Kidney (tissue), 14 donors: ENCODE measurements around the gene CGRRF1. TPM values are rescaled to one million over a fixed set of nuclear protein-coding genes. Genes with fewer than 3 reads are reported as not detected.

Experiments used
- DNase-seq, 5 donors: peaks; one replicate each; pipeline ENCODE4 v3.0.0-alpha.2; 2013 to 2020
- FAIRE-seq: peaks from 2 replicates; lab custom pipeline; 2012; peaks lifted over from hg19 to GRCh38; lab: Jason Lieb, UNC
- H3K27ac ChIP-seq, 2 donors: one replicate each; pipeline ENCODE4 v1.7.0; 2013; ENCODE audit warnings: low read depth in 2 of 2, low read length in 2 of 2, inconsistent platforms in 1 of 2
- H3K27me3 ChIP-seq: one replicate; pipeline ENCODE4 v1.7.1; 2013; ENCODE audit warnings: low read length, inconsistent platforms; ENCODE audit not compliant: control insufficient read depth, insufficient read depth
- H3K36me3 ChIP-seq, 3 donors: one replicate each; pipeline versions ENCODE4 v1.7.0 to v1.7.1; 2013; ENCODE audit warnings: low read length in 3 of 3, control low read depth in 1 of 3, inconsistent platforms in 1 of 3; ENCODE audit not compliant: insufficient read depth in 3 of 3, control insufficient read depth in 2 of 3
- H3K4me1 ChIP-seq, 3 donors: one replicate each; pipeline versions ENCODE4 v1.7.0 to v1.7.1; 2013; ENCODE audit warnings: low read length in 3 of 3, inconsistent platforms in 1 of 3, low read depth in 1 of 3; ENCODE audit not compliant: control insufficient read depth in 2 of 3, insufficient read depth in 2 of 3
- H3K4me3 ChIP-seq, 3 donors: one replicate each; pipeline versions ENCODE4 v1.7.0 to v1.8.1; 2013; ENCODE audit warnings: low read length in 3 of 3, control low read depth in 1 of 3, inconsistent platforms in 1 of 3
- H3K9ac ChIP-seq, 3 donors: one replicate each; pipeline versions ENCODE4 v1.7.0 to v1.7.1; 2013; ENCODE audit warnings: low read length in 3 of 3, control low read depth in 1 of 3, inconsistent platforms in 1 of 3
- H3K9me3 ChIP-seq, 3 donors: one replicate each; pipeline versions ENCODE4 v1.7.0 to v1.7.1; 2013; ENCODE audit warnings: low read length in 3 of 3, control low read depth in 1 of 3, inconsistent platforms in 1 of 3; ENCODE audit not compliant: control insufficient read depth in 2 of 3, insufficient read depth in 1 of 3
- intact Hi-C: fragments of 100-400 bp; cut with DNase I; formaldehyde crosslinking; loops from one replicate; pipeline ENCODE4 v1.11.1; 2022
- polyA plus RNA-seq: library from polyadenylated mRNA; stranded (reverse); fragments of 350-450 nt; fragmentation: Illumina TruSeq; extraction: RNeasy Lipid Tissue Mini Kit (QIAGEN cat#74804); gene quantifications from one replicate; pipeline ENCODE4 v1.2.3, GENCODE V29; 2014; ENCODE audit warnings: low read depth, low replicate concordance; ENCODE audit not compliant: insufficient read depth
- total RNA-seq: library from RNA; stranded (reverse); fragmentation: NEBNext Ultra II Directional; extraction: Animal tissue kit (Norgen Biotek cat#: 25700); gene quantifications from one replicate; pipeline ENCODE4 v1.2.1, GENCODE V29; 2021
- TF ChIP-seq, protein P1 (sequence below): IDR thresholded peaks from 3 replicates; pipeline ENCODE4 v1.5.1; 2012; ENCODE audit warnings: mild to moderate bottlenecking, moderate library complexity, borderline replicate concordance; ENCODE audit not compliant: insufficient read depth; ENCODE audit errors: extremely low read depth
- donor health status: control.
- donor health status: control.
- donor health status: control.
- donor health status: control.
- donor health status: control.
- donor health status: DM: yes; HTN: yes; CAD: no.
- donor health status: Normal renal cell carcinoma (clear cell type).

Gene CGRRF1
- total and polyA plus RNA-seq, 2 donors from 2014 or later: 19.6 to 26.2 TPM

DNA sequence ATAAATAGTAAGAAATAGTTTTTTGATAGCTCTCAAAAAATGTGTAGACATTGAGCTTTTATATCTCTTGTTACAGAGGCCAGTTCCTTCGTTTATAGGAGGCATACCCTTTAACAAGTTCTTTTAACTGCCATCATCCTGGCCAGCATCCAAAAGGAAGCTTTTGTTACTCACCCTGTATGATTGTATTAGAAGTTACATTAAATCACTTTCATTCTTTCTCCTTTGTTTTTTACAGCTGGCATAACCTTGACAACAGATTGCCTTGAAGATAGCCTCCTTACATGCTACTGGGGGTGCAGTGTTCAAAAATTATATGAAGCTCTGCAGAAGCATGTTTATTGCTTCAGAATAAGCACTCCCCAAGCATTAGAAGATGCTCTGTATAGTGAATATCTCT lies 20.1 kb downstream of the CGRRF1 start:
- TF ChIP-seq, protein P1, sequence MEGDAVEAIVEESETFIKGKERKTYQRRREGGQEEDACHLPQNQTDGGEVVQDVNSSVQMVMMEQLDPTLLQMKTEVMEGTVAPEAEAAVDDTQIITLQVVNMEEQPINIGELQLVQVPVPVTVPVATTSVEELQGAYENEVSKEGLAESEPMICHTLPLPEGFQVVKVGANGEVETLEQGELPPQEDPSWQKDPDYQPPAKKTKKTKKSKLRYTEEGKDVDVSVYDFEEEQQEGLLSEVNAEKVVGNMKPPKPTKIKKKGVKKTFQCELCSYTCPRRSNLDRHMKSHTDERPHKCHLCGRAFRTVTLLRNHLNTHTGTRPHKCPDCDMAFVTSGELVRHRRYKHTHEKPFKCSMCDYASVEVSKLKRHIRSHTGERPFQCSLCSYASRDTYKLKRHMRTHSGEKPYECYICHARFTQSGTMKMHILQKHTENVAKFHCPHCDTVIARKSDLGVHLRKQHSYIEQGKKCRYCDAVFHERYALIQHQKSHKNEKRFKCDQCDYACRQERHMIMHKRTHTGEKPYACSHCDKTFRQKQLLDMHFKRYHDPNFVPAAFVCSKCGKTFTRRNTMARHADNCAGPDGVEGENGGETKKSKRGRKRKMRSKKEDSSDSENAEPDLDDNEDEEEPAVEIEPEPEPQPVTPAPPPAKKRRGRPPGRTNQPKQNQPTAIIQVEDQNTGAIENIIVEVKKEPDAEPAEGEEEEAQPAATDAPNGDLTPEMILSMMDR: no peak
- intact Hi-C loops: no loop called here

DNA sequence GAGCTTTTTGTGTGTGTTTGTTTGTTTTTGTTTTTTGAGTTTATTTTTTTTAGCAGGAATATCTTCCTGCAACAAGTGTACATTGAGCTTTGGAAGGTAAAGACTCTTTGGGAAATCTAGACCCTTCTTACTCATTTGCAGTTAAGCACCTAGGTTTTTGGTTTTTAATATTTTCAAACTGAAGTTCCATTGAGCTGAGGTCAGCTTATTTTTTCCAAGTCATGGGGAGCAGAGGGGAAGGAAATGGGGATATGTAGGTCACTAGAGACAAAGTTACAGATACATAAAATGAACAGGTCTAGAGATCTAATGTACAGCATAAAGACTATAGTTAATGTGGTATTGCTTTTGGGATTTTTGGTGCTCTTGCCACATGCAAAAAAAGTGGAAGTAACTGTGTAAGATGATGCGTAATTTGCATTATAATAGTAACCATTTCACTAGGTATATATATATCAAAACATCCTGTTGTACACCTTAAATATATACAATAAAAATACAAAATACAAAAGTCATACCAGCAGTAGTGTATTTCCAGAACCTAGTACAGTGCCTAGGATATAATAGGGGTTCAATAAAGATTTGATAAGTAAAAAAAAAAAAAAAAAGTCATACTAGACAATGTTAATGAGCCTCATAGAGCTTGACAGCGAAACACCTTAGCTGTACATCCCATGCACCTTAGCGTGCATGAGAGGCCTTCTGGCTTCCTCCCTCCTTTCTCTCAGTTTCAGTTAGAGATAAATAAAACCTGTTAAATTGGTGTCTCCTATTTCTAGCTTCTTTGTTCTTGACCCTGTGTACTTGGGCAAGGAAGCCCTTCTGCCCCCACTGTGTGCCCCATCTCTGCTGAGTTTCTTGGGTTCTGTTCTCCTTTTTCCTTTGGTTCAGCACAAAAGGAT lies 22.7 kb downstream of the CGRRF1 start:
- Histone ChIP-seq H3K9me3 (no peaks in the 10 kb centered on the region), H3K4me3 (no peak overlapping the region), H3K9ac (no peak overlapping the region), H3K4me1 (no peaks in the 10 kb centered on the region), H3K36me3 (no peaks in the 10 kb centered on the region), H3K27me3 (no peaks in the 10 kb centered on the region), H3K27ac (no peak overlapping the region)
- FAIRE-seq (no peak), DNase-seq (peak in 2 of 5 donors; percentile 21 to 24)
- intact Hi-C loops: no loop called here
- TF ChIP-seq, protein P1: no peak

More for the DNA sequence above, 20.1 kb downstream of the CGRRF1 start:
- no peaks in the 10 kb centered on the region for H3K27me3 ChIP-seq
- DNase-seq (no peak), FAIRE-seq (no peak)
- H3K27ac ChIP-seq: no peak overlapping the region
- no peak overlapping the region for H3K9ac ChIP-seq
- no peaks in the 10 kb centered on the region for H3K4me1 ChIP-seq
- no peak overlapping the region for H3K4me3 ChIP-seq
- peaks cover 0 to 5% (median 4%) of the 10 kb centered on the region in 3 donors for H3K36me3 ChIP-seq
- H3K9me3 ChIP-seq: no peaks in the 10 kb centered on the region

GRCh38 chr14:54533100-54533499 lies 23.4 kb downstream of the CGRRF1 start:
- Histone ChIP-seq H3K4me3 (no peak overlapping the region), H3K9me3 (no peaks in the 10 kb centered on the region), H3K9ac (no peak overlapping the region), H3K27me3 (no peaks in the 10 kb centered on the region), H3K36me3 (peaks cover 0 to 2% (median 1%) of the 10 kb centered on the region in 3 donors), H3K4me1 (no peaks in the 10 kb centered on the region), H3K27ac (no peak overlapping the region)
- intact Hi-C loops: no loop called here
- TF ChIP-seq, protein P1: no peak
- FAIRE-seq: no peak
- peak in 1 of 5 donors; percentile 14 for DNase-seq
